Smooth muscle cell (in vitro differentiated cells): ENCODE results near the gene KRT14. TPM values are rescaled to one million over a fixed set of nuclear protein-coding genes. Genes with fewer than 3 reads are reported as not detected.
"Not testable (repeated sequence)": the region's sequence is repeated elsewhere in the genome, so short reads cannot be mapped to it uniquely, and the experiment has no call there.

ENCODE experiments used
- DNase-seq: peaks from one replicate; lab custom pipeline; 2025; ENCODE audit not compliant: unreplicated experiment; lab: John Stamatoyannopoulos, UW
- H2AFZ ChIP-seq: fragments of 200-600 bp; sonication (generic); 2 replicates; pipeline ENCODE4 v1.6.0; 2016; ENCODE audit warnings: antibody characterized with exemption, low read depth, mild to moderate bottlenecking
- H3F3A ChIP-seq: fragments of 200-600 bp; sonication (generic); 2 replicates; pipeline ENCODE4 v1.6.0; 2017; ENCODE audit warnings: antibody characterized with exemption, low read depth
- H3K27ac ChIP-seq: fragments of 200-600 bp; sonication (generic); 2 replicates; pipeline ENCODE4 v1.5.1; 2016; ENCODE audit warnings: low read depth, mild to moderate bottlenecking
- H3K27me3 ChIP-seq: fragments of 200-600 bp; sonication (generic); 2 replicates; pipeline ENCODE4 v1.6.1; 2016; ENCODE audit warnings: low read depth, mild to moderate bottlenecking
- H3K36me3 ChIP-seq: fragments of 200-600 bp; sonication (generic); 2 replicates; pipeline ENCODE4 v1.5.1; 2016; ENCODE audit warnings: low read depth
- H3K4me1 ChIP-seq: fragments of 200-600 bp; sonication (generic); 2 replicates; pipeline ENCODE4 v1.5.1; 2016; ENCODE audit warnings: low read depth
- H3K4me2 ChIP-seq: fragments of 200-600 bp; sonication (generic); 2 replicates; pipeline ENCODE4 v1.6.0; 2016; ENCODE audit warnings: mild to moderate bottlenecking
- H3K4me3 ChIP-seq: fragments of 200-600 bp; sonication (generic); 2 replicates; pipeline ENCODE4 v1.5.1; 2016; ENCODE audit warnings: mild to moderate bottlenecking
- H3K79me2 ChIP-seq: fragments of 200-600 bp; sonication (generic); 2 replicates; pipeline ENCODE4 v1.6.0; 2016; ENCODE audit warnings: low read depth, mild to moderate bottlenecking
- H3K9ac ChIP-seq: fragments of 200-600 bp; sonication (generic); 2 replicates; pipeline ENCODE4 v1.6.0; 2016; ENCODE audit warnings: low read depth
- H3K9me3 ChIP-seq: fragments of 200-600 bp; sonication (generic); replicated peaks from 2 replicates; pipeline ENCODE4 v1.5.1; 2016; ENCODE audit warnings: low read depth
- H4K20me1 ChIP-seq: fragments of 200-600 bp; sonication (generic); 2 replicates; pipeline ENCODE4 v1.6.0; 2016; ENCODE audit warnings: low read depth
- WGBS: methylation state at CpG from one replicate; pipeline ENCODE4 v1.1.7; 2016; ENCODE audit warnings: low lambda C conversion rate; 5-methylcytosine and 5-hydroxymethylcytosine counted together
- polyA plus RNA-seq: library from polyadenylated mRNA; unstranded; fragments of >200 nt; fragmentation: Nextera tagmentation; extraction: Ambion mirVana; gene quantifications from 2 replicates; pipeline ENCODE4 v1.2.1, GENCODE V29; 2016
- total RNA-seq: library from RNA; depleted of rRNA; stranded (reverse); fragments of >200 nt; gene quantifications from 2 replicates; pipeline ENCODE4 v1.2.3, GENCODE V29; 2014
- TF ChIP-seq, protein P1 (sequence below): fragments of 200-600 bp; sonication (generic); IDR thresholded peaks from 2 replicates; pipeline ENCODE4 v1.5.1; 2017; ENCODE audit warnings: borderline replicate concordance, mild to moderate bottlenecking, antibody characterized with exemption; ENCODE audit not compliant: insufficient read depth, poor library complexity, severe bottlenecking

Gene KRT14
- total and polyA plus RNA-seq, 2 experiments from 2014 or later, result 193 to 348 TPM

DNA sequence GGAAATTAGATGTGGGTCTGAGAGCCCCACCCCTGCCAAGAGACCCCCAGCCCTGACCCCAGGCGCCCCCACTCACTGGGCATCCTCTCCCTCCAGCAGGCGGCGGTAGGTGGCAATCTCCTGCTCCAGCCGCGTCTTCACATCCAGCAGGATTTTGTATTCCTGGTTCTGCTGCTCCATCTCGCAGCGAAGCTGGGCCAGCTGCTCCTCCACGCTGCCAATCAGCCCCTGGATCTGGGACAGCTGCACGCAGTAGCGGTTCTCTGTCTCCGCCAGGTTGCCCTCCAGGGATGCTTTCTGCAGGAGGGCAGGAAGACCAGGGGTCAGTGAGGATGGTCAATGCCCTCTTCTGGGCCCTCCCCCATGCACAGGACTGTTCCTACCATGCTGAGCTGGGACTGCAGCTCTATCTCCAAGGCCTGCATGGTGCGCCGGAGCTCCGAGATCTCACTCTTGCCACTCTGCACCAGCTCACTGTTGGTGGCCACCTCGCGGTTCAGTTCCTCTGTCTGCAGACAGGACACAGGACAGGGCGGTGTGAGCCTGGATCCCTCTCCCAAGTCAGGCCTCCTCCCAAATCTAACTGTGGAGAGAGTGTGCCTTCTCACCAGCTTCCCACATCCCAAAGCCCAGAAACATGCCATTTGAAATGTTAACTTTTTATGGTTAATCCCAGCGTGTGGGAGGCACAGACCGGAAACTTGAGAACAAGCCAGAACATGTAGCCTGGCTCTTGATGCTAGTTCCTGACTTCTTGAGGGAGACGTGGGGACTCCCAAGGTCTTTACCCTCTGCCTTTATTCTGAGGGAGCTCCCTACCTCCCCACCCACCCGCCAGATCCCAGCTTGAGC, 34.1 kb upstream of the KRT14 start:
- Histone ChIP-seq H3K4me2 (peak overlapping the region; percentile 65), H3K27me3 (no peaks in the 10 kb centered on the region), H3K4me3 (no peak overlapping the region), H3F3A (no peaks in the 10 kb centered on the region), H3K79me2 (no peaks in the 10 kb centered on the region), H3K9me3 (no peaks in the 10 kb centered on the region), H3K27ac (peak overlapping the region; percentile 86), H3K4me1 (no peaks in the 10 kb centered on the region), H3K36me3 (no peaks in the 10 kb centered on the region), H3K9ac (peak overlapping the region; percentile 63), H4K20me1 (peaks cover 13% of the 10 kb centered on the region), H2AFZ (peak overlapping the region; percentile 51)
- no peak for DNase-seq
- TF ChIP-seq, protein P1, sequence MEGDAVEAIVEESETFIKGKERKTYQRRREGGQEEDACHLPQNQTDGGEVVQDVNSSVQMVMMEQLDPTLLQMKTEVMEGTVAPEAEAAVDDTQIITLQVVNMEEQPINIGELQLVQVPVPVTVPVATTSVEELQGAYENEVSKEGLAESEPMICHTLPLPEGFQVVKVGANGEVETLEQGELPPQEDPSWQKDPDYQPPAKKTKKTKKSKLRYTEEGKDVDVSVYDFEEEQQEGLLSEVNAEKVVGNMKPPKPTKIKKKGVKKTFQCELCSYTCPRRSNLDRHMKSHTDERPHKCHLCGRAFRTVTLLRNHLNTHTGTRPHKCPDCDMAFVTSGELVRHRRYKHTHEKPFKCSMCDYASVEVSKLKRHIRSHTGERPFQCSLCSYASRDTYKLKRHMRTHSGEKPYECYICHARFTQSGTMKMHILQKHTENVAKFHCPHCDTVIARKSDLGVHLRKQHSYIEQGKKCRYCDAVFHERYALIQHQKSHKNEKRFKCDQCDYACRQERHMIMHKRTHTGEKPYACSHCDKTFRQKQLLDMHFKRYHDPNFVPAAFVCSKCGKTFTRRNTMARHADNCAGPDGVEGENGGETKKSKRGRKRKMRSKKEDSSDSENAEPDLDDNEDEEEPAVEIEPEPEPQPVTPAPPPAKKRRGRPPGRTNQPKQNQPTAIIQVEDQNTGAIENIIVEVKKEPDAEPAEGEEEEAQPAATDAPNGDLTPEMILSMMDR, result no peak
- 72% methylated on average over 21 of the region's 21 CpGs for WGBS

DNA sequence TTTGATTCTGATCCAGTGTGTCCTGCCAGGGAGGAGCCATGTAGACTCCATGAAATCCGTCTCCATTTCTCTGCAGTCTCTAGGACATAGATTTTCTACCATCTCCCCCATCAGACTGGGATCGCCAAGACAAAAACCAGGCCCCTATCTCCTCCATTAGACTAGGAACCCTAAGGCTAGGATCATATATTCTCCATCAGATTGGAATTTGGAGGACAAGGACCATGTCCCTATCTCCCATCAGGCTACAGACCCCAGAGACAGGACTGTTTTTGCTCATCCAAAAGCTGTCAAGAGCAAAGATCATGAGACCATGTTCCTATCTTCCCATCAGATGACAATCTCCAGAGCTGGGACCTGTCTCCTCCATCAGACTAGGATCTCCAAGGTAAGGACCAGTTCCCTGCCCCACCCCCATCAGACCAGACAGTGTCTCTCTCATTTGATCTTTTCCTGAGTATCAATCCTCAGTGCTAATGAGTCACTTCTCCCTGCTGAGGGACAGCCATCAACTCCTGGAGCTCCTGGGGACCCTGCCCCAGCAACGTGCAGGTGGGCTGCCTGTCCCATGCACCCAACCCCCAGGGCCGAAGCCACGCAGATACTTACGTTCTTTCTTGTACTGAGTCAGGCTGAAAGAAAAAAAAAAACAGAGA, 33.4 kb upstream of the KRT14 start:
- H3K9me3 ChIP-seq, H3K4me3 ChIP-seq, H3K9ac ChIP-seq, H3K36me3 ChIP-seq, H2AFZ ChIP-seq, H3K27me3 ChIP-seq, H3F3A ChIP-seq, DNase-seq, H3K4me1 ChIP-seq, H3K27ac ChIP-seq, H3K79me2 ChIP-seq: not testable (repeated sequence)
- H3K4me2 ChIP-seq, result peak overlapping the region; percentile 65
- WGBS, result 84% methylated on average over 6 of the region's 6 CpGs
- peaks cover 13% of the 10 kb centered on the region for H4K20me1 ChIP-seq

DNA sequence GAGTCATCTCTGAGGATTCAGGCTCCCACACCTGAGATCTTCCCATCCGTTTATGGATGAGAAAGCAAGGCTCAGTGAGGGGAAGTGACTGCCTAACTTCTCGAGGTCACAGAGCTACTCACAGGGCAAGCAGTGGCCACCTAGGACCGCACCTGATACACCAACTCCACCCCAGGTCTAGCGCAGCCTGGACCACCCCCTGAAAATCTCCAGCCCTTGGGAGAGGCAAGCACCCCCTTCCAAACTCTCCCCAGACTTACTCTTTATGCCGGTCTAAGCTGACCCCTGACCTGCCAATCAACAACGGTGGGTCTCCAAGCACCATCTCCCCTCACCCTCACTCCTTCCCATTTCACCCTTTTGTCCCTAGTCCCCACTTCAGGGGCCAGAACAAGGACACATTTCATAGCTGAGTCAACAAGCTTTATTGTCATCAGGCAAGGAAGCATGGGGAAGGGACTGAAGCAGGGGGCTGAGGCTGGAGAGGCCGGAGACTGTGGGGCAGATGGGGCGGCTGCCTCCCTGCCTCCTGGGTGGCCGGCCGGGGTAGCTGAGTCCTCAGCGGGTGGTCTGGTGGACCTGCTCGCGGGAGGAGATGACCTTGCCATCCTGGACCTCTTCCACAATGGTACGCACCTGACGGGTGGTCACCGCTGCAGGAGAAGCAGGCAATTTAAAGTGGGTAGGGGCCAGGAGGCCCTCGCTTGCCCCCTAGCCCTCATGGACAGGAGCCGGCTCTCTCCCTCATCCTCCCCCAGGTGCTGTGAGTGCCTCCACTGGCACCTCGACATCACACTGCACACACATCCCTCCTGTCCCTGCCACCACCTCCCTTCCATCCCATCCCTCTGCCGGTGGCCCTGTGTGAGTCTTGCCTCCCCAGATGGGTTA, 32.6 kb upstream of the KRT14 start:
- 88% methylated on average over 17 of the region's 20 CpGs for WGBS
- H3K4me2 ChIP-seq, result no peak overlapping the region
- H3K79me2 ChIP-seq, result no peaks in the 10 kb centered on the region
- peaks cover 13% of the 10 kb centered on the region for H4K20me1 ChIP-seq
- H3F3A ChIP-seq, result no peaks in the 10 kb centered on the region
- H3K9me3 ChIP-seq, result no peaks in the 10 kb centered on the region
- H3K4me1 ChIP-seq, result no peaks in the 10 kb centered on the region
- TF ChIP-seq, protein P1, result no peak
- H3K27me3 ChIP-seq, result no peaks in the 10 kb centered on the region
- H3K4me3 ChIP-seq, result no peak overlapping the region
- H3K36me3 ChIP-seq, result no peaks in the 10 kb centered on the region
- no peak overlapping the region for H3K27ac ChIP-seq
- H3K9ac ChIP-seq, result no peak overlapping the region
- DNase-seq, result no peak
- no peak overlapping the region for H2AFZ ChIP-seq
